Measurements from ENCODE around the gene CNTFR.

DNA sequence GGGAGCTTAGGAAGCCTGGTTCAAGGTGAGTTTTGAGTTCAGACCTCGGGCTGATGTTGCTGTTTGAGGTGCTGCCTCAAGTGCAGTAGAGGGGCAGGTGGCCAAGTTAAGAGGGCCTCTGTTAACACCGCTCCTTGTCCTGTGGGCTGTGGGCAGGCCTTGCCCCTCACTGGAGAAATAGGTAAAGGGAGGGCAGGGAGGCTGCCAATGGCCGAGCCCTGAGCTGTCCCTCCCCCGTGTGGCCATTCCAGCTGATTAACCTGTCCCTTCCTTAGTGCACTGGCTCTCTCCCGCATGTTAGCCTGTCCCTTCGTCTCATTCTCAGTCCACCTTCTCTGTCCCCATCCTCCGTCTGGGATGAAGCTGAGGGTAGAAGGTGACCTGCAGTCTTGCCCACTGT is 21.4 kb downstream of the CNTFR start:
- no peak for TF ChIP-seq CTCF (IDR thresholded peaks at IDR 0.05)
- TF ChIP-seq POLR2A (IDR thresholded peaks at IDR 0.05) = no peak
- TF ChIP-seq POLR2AphosphoS5 (IDR thresholded peaks at IDR 0.05) = no peak
